SU-DHL-6 (cell line): ENCODE results near the gene NSUN2.

ENCODE experiments used
- EZH2phosphoT487 ChIP-seq: fragments of 200-600 bp; sonication (generic), shearing (Covaris generic); conservative IDR thresholded peaks from 2 replicates; pipeline ENCODE4 v1.6.1; 2018; ENCODE audit warnings: mild to moderate bottlenecking, antibody characterized with exemption, low read length, moderate library complexity, mixed read lengths
- TF ChIP-seq, protein P1 (sequence below): fragments of 200-600 bp; sonication (generic); IDR thresholded peaks from one replicate; pipeline ENCODE4 v1.5.1; 2017; ENCODE audit warnings: antibody characterized with exemption, mild to moderate bottlenecking, low read length, moderate library complexity; ENCODE audit not compliant: insufficient read depth, poor library complexity, severe bottlenecking

DNA sequence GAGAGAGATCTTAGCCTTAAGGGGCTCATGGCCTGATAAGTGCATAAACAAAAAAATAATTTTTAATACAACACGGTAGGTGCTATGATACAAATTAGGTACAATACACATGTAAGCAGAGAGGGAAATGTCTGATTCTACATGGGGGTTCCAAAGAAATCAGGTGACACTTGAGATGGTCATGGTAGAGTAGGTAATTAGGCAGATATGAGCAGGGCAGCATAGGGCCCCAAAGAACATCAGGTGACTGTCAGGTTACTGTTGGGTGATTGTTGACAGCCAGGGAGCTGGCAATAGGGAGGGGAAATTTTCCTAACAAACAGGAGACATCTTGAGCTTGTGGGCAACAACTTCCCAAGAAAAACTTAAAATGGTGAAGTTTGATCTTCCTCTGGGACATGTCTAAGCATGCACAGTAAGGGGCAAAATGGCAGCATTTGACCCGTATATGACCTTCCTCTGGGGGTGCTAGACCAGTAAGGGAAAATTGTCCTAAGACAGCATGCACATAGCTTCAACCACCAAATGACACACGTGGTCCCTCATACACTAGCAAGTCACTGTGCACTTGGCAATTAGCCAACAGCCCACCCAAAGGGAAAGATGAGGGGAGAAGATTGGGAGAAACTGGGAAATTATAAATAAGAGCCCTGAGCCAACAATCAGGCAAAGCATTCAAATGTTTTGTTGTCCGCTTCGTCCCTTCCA, 43.1 kb upstream of the NSUN2 start:
- TF ChIP-seq, protein P1, sequence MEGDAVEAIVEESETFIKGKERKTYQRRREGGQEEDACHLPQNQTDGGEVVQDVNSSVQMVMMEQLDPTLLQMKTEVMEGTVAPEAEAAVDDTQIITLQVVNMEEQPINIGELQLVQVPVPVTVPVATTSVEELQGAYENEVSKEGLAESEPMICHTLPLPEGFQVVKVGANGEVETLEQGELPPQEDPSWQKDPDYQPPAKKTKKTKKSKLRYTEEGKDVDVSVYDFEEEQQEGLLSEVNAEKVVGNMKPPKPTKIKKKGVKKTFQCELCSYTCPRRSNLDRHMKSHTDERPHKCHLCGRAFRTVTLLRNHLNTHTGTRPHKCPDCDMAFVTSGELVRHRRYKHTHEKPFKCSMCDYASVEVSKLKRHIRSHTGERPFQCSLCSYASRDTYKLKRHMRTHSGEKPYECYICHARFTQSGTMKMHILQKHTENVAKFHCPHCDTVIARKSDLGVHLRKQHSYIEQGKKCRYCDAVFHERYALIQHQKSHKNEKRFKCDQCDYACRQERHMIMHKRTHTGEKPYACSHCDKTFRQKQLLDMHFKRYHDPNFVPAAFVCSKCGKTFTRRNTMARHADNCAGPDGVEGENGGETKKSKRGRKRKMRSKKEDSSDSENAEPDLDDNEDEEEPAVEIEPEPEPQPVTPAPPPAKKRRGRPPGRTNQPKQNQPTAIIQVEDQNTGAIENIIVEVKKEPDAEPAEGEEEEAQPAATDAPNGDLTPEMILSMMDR = no peak
- TF ChIP-seq EZH2phosphoT487 = no peak
